OCI-M1 (cell line): Measurements from ENCODE around the gene WDHD1.
"Not testable (repeated sequence)": the region's sequence is repeated elsewhere in the genome, so short reads cannot be mapped to it uniquely, and the experiment has no call there.

Source experiments
- DNase-seq: peaks from one replicate; lab custom pipeline; 2025; lab: John Stamatoyannopoulos, UW

Gene WDHD1

DNA sequence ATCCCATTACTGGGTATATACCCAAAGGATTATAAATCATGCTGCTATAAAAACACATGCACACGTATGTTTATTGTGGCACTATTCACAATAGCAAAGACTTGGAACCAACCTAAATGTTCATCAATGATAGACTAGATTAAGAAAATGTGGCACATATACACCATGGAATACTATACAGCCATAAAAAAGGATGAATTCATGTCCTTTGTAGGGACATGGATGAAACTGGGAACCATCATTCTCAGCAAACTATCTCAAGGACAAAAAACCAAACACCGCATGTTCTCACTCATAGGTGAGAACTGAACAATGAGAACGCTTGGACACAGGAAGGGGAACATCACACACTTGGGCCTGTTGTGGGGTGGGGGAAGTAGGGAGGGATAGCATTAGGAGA is 73.3 kb downstream of the WDHD1 start:
- DNase-seq: not testable (repeated sequence)

DNA sequence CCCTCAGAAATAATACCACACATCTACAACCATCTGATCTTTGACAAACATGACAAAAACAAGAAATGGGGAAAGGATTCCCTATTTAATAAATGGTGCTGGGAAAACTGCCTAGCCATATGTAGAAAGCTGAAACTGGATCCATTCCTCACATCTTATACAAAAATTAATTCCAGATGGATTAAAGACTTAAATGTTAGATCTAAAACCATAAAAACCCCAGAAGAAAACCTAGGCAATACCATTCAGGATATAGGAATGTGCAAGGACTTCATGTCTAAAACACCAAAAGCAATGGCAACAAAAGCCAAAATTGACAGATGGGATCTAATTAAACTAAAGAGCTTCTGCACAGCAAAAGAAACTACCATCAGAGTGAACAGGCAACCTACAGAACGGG is 74.1 kb downstream of the WDHD1 start:
- DNase-seq: not testable (repeated sequence)

DNA sequence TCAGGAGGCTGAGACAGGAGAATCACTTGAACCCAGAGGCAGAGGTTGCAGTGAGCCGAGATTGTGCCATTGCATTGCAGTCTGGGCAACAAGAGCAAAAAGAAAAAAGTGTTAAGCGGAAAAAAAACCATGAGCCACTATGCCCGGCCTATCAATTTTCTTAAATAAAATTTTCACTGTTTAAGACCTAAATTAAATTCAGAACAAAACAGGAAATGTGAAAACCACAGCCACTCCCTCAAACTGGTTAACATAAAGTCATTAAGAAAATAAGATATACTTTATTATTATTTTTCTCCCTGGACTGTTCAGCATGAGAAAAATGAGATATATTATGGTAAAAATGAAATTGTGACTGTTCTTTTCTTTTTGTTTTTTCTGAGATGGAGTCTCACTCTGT is 79.7 kb downstream of the WDHD1 start:
- DNase-seq: no peak

DNA sequence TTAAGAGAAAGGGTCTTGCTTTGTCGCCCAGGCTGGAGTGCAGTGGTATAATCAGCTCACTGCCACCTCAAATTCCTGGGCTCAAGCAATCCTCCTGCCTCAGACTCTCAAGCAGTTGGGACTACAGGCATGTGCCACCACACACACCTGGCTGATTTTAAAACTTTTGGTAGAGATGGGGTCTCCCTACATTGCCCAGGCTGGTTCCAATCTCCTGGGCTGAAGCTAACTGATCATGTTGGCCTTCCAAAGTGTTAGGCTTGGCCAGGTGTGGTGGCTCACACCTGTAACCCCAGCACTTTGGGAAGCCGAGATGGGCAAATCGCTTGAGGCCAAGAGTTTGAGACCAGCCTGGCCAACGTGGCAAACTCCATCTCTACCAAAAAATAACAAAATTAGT is 80.4 kb downstream of the WDHD1 start:
- no peak for DNase-seq

DNA sequence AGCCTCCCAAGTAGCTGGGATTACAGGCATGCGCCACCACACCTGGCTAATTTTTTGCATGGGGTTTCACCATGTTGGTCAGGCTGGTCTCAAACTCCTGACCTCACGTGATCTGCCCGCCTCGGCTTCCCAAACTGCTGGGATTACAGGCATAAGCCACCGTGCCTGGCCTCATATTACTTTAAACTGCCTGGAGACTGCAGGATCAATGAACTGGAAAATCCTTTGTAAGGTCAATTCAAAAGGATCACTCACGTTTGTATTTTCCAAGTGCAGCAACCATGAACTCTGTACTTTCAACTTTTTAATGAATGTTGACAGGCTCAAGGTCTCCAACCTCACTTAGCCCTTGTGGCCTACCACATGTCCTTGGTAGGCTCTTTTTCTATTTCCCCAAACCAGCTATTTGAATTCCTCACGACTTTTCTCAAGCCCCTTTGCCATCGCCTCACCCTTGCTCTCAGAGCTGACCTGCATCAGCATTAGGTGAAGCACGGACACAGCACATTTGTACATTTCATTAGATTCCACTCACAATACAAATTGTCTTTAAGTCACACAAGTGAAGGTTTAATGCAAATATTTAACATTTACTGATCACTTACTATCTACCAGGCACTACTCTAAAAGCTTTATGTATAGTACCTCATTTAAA is 82.0 kb downstream of the WDHD1 start:
- no peak for DNase-seq

DNA sequence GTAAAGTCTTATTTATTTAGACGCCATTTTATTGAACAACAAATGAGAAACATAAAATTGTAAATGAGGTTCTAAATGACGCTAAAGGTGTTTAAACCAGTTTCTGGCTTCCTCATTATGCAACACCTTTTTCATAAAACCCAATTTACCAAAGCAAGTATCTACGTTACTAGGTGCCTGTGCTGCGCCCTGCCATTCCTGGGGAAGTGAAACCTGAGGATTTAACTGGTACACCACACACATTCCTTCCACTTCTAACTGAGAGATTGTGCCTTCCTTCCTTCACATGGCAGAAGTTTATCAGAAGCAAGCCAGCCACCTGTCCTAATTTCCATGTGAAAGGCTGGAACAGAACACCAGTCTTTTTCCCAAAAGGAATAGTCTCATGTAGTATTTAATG is 84.0 kb downstream of the WDHD1 start:
- DNase-seq: no peak

DNA sequence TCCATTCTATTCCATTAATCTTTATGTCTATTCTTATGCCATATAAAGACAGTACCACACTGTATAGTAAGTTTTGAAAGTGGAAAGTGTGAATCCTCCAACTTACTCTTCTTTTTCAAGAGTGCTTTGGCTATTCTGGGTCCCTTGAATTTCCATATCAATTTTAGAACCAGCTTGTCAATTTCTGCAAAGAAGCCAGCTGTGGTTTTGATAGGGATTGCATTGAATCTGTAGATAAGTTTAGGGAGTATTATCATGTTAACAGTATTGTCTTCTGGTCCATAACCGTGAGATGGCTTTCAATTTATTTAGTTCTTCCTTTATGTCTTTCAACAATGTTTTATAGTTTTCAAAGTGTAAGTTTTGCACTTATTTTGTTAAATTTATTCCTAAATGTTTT is 90.1 kb downstream of the WDHD1 start:
- peak; percentile 65 for DNase-seq

DNA sequence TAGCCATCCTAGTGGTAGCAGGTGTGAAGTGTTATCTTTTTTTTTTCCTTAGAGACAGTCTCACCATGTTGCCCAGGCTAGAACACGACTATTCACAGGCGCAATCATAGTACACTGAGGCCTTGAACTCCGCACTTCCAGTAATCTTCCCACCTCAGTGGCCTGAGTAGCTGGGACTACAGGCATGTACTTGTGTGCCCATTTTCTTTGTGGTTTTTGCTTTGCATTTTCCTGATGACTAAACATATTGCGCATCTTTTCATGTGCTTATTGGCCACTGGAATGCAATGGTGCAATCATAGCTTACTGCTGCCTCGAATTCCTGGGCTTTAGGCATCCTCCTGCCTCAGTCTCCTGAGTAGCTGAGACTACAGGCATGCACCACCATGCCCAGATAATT is 90.9 kb downstream of the WDHD1 start:
- DNase-seq: no peak

DNA sequence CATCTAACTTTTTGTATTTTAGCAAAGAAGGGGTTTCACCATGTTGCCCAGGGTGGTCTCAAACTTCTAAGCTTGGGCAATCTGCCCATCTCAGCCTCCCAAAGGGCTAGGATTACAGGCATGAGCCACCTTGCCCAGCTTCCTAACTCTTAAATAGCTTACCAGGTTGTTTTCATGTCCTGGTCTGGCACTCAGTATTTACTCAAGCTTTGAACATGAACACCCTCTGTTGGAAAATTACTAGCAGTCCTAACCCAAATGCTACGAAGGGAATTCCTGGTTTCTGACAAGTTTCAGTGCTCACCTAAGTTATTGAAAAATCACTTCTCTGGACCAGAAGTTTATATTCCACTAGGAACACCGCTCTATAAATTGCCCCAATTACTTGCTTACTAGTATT is 91.8 kb downstream of the WDHD1 start:
- no peak for DNase-seq

DNA sequence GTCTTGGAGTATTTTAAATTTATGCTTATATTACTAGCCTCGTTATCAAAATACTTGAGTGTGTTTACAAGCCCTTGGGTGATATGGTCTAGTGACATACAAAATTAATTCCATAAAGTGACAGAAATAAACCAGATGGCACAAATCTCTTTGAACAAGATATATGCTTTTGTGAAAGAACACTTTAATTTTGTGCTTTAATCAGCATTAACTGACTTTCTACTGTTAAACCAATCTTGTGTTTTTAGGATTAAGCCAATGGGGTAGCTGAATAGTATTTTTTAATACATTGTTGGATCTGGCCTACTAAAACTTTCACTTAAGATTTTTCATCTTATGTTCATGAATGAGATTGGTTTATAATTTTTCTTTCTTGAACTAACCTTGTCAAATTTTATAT is 93.9 kb downstream of the WDHD1 start:
- DNase-seq: no peak

DNA sequence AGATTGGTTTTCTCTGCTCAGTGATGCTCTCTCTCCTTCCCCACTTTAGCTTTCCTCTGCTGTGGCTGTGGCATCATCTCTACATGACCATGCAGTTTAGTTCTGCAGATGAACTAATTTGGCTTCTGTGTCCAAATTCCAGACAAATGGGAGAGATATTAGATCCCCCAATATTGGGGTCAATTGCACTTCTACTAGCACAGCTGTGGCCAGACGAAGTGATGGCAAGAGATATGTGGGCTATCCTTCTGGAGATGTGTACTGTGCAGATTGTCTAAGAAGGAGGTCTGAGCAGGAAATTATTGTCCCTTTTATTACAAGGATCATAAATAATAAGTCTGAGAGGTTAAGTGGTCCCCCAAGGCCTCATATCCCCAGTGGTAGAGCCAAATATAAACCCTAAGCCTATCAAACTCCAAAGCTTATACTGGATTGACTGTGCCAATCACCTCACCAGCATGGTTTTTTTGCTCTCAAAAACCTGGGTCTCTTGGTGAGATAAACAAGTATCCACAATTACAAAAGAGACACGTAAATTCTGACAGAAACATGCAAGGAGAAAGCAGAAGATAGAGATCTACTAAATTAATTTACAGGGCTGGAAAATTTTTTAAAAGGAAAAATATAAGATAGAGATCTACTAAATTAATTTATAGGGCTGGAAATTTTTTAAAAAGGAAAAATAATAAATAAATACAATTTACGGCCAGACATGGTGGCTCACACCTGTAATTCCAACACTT is 95.1 kb downstream of the WDHD1 start:
- DNase-seq: no peak

DNA sequence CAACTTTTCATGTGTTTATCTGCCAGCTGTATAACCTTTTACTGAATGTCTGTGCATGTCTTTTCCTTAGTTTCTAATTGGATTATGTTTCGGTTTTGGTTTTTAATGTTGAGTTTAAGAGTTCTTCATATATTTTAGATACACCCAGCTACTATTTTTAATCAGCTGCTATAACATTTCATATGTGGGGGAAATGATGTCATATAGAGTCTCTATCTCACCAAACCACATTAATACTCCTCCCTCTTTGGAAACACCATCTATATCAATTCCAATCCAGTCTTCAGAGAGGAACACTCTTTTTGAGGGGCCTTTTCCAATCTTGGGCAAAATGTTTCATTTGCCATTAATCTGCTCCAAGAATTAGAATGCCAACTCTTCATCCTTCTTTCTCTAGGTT is 95.8 kb downstream of the WDHD1 start:
- peak; percentile 34 for DNase-seq

DNA sequence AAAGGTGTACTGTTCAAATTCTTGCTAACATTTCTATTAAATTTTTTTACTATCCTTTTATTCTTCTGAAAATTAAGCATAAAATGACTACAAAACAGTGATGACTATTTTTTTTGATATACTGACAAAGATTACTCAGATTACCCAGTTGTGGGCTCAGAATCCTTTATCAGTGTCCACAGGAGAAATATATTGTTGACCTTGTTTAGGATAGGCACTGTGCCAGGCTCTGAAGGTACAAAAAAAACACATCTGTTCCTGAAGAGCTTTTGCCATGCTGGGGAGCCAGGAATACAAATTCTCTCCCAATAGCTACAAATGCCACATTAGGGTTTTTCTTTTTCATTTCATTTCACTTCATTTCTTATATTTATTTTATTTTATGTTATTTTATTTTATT is 97.3 kb downstream of the WDHD1 start:
- peak; percentile 5 for DNase-seq

DNA sequence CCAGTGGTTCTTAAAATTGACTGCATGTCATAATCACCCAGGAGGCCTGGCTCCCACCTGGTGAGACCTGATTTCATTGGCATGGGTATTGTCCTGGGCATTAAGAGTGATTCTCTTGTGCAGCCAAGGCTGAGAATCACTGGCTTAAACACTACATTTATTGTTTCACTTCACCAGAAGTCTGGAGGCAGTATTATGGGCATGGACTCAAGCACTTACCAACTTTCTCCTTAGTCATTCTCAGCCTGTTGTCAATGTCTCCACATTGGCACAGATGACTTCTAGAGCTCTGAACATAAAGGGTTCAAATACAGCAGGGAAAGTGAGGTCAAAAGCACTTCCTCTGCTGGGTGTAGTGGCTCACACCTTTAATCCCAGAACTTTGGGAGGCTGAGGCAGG is 98.7 kb downstream of the WDHD1 start:
- DNase-seq: no peak

DNA sequence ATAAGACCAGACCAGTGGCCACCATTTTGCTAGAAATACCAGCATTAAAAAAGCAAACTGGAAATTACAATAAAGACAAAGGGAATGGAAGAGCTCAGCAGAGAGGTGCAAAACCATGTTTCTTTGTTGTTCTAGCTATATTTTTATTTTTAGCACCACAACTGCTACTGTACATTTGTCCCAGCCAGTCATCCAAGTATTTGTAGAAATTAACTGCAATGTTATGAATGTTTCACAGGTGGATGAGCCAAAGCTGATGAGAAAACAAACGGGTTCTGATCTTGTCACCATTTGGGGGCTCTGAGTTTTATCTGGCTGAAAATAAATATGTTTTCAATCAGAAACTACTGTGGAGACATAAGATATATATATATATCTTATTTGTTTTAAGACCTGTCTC is 99.3 kb downstream of the WDHD1 start:
- no peak for DNase-seq

DNA sequence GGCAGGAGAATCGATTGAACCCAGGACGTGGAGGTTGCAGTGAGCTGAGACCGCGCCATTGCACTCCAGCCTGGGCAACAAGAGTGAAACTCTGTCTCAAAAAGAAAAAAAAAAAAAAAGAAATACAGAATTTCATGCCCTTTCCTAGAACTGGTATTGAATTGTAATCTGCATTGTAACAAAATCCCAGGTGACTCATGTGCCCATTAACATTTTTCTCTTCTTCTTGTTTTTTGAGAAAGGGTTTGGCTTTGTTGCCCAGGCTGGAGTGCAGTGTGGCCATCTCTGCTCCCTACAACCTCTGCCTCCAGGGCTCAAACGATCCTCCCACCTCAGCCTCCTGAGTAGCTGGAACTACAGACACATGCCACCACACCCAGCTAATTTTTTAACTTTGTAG is 100.3 kb downstream of the WDHD1 start:
- not testable (repeated sequence) for DNase-seq

DNA sequence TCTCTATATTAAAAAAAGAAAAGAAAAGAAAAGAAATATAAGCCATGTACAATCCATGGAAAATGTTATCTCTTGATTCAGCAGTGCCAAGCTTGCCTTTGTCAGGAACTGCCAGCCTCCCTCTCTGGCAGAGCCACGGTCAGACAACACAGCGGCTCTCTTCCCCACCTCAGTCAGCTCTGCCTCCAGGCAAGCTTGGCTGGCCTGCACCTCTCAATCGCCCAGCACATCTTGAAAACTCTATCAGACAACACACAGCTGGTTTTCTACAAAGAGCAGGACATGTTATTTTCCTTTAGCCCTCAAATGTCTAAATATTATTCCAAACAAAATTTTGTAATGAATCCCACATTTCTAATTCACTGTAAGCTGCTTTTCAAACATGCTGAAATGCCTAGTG is 104.3 kb downstream of the WDHD1 start:
- DNase-seq: no peak

DNA sequence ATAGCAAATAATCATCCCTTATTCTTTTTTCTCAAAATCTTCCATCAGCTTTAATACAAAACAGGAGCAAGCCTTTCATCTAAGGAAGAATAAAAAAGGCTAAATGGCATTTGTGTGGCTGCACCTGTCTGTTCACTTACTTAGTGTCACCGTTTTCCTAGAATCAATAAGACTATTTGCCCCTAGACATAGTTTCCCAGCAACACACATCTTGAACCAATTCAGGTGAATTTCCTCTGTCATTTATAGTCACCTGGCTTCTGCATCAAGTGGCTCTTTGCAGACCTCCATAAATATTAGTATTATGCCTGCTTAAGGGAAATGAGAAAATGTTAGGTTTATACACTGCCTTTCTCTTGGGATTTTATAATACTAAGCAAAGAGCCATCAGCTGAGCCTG is 106.8 kb downstream of the WDHD1 start:
- no peak for DNase-seq

DNA sequence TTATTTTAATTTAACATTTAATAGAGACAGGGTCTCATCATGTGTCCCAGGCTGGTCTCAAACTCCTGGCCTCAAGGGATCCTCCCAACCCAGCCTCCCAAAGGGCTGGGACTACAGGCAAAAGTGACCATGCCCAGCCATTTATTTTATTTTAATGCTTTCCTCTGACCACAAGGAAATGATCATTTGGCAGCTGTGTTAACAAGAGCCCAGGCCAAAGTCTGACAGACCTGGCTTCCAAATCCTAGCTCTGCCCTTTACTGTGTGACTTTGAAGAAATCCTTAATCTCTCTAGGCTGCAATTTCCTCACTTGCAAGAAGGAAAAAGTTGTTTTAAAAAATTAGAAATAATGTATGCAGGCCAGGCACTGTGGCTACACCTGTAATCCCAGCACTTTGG is 107.6 kb downstream of the WDHD1 start:
- no peak for DNase-seq

DNA sequence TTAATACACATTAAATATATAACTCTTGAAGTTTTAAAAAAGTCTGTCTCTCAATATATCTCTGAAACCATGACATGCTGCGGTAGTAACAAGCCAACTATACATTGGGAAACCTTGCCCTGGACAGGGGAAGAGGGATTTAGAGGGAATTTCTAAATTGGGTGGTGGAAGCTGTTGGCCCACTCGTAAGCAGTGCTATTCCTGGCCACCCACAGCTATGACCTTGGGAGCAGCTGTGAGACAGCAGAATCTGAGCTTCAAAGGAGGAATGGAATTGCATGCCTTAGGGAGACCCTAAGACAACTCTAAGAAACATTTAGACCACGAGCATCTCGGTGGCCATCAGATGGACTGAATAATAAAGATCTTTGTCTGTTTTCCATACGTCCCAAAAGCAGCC is 108.5 kb downstream of the WDHD1 start:
- DNase-seq: no peak

DNA sequence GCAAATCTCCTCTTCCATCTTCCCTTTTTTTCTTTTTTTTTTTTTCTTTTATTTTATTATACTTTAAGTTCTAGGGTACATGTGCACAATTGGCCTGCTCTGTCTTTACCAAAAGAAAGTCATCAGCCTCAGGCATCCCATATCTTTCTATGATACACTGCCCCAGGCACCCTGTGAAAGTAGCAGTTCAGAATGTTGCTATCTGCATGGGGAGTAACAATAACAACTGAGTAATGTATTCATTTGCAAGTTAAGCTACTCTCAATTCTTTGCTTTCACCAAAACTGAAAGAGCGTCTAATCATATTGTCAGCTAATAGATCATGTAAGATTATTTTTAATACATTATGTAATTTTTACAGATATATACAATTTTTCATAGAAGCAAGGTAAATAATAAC is 110.8 kb downstream of the WDHD1 start:
- no peak for DNase-seq

DNA sequence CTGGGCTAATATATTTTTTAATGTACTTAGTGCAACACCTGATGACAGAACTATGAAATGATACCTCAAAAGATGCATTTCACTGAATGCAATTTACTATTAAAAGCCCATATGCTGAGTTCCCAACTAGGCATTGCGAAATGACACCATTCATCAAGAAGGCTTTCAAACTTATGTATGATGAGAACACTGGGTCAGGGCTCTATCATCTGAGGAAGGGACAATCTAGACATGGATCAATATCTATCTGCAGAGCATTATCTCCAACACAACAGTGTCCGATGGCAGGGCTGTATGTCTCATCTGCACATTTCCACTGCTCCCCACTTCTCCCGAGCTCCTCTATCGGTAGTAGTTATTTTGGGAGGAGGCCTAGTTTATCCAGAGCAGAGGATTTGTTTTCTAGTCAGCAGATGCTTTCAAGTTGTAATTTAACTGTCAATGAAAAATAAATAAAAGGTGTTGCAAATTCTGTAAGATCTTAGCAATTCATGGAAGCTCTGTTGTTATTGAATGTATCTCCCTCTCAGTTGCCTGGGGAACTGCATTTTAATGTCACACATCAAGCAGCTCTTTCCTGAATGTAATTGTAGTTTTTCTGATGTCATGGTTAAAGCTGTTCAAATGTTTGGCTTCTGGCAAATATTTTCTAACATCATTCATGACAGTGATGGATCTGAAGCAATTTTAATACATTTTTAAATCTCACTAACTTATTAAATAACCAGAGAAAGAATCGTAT is 116.9 kb downstream of the WDHD1 start:
- DNase-seq: no peak

DNA sequence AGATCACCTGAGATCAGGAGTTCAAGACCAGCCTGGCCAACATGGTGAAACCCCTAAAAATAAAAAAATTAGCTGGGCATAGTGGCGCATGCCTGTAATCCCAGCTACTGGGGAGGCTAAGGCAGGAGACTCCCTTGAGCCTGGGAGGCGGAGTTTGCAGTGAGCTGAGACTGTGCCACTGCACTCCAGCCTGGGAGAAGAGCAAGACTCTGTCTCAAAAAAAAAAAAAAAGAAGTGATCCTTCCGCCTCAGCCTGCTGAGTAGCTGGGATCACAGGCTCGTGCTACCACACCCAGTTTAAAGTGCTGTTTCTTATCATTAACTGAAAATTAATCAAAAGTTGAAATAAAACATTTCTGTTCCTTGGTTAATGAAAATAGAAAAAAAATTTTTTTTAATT is 117.9 kb downstream of the WDHD1 start:
- DNase-seq: not testable (repeated sequence)
